Kidney (tissue), 14 donors: ENCODE measurements around the gene FSD1L. TPM values are rescaled to one million over a fixed set of nuclear protein-coding genes. Genes with fewer than 3 reads are reported as not detected.
A peak's percentile ranks its signal among the peaks of the same experiment; 100 is the strongest.

Source experiments
- DNase-seq, 5 donors: peaks; one replicate each; pipeline ENCODE4 v3.0.0-alpha.2; 2013 to 2020
- FAIRE-seq: peaks from 2 replicates; lab custom pipeline; 2012; peaks lifted over from hg19 to GRCh38; lab: Jason Lieb, UNC
- H3K27ac ChIP-seq, 2 donors: one replicate each; pipeline ENCODE4 v1.7.0; 2013; ENCODE audit warnings: low read depth in 2 of 2, low read length in 2 of 2, inconsistent platforms in 1 of 2
- H3K27me3 ChIP-seq: one replicate; pipeline ENCODE4 v1.7.1; 2013; ENCODE audit warnings: low read length, inconsistent platforms; ENCODE audit not compliant: control insufficient read depth, insufficient read depth
- H3K36me3 ChIP-seq, 3 donors: one replicate each; pipeline versions ENCODE4 v1.7.0 to v1.7.1; 2013; ENCODE audit warnings: low read length in 3 of 3, control low read depth in 1 of 3, inconsistent platforms in 1 of 3; ENCODE audit not compliant: insufficient read depth in 3 of 3, control insufficient read depth in 2 of 3
- H3K4me1 ChIP-seq, 3 donors: one replicate each; pipeline versions ENCODE4 v1.7.0 to v1.7.1; 2013; ENCODE audit warnings: low read length in 3 of 3, inconsistent platforms in 1 of 3, low read depth in 1 of 3; ENCODE audit not compliant: control insufficient read depth in 2 of 3, insufficient read depth in 2 of 3
- H3K4me3 ChIP-seq, 3 donors: one replicate each; pipeline versions ENCODE4 v1.7.0 to v1.8.1; 2013; ENCODE audit warnings: low read length in 3 of 3, control low read depth in 1 of 3, inconsistent platforms in 1 of 3
- H3K9ac ChIP-seq, 3 donors: one replicate each; pipeline versions ENCODE4 v1.7.0 to v1.7.1; 2013; ENCODE audit warnings: low read length in 3 of 3, control low read depth in 1 of 3, inconsistent platforms in 1 of 3
- H3K9me3 ChIP-seq, 3 donors: one replicate each; pipeline versions ENCODE4 v1.7.0 to v1.7.1; 2013; ENCODE audit warnings: low read length in 3 of 3, control low read depth in 1 of 3, inconsistent platforms in 1 of 3; ENCODE audit not compliant: control insufficient read depth in 2 of 3, insufficient read depth in 1 of 3
- intact Hi-C: fragments of 100-400 bp; cut with DNase I; formaldehyde crosslinking; loops from one replicate; pipeline ENCODE4 v1.11.1; 2022
- polyA plus RNA-seq: library from polyadenylated mRNA; stranded (reverse); fragments of 350-450 nt; fragmentation: Illumina TruSeq; extraction: RNeasy Lipid Tissue Mini Kit (QIAGEN cat#74804); gene quantifications from one replicate; pipeline ENCODE4 v1.2.3, GENCODE V29; 2014; ENCODE audit warnings: low read depth, low replicate concordance; ENCODE audit not compliant: insufficient read depth
- total RNA-seq: library from RNA; stranded (reverse); fragmentation: NEBNext Ultra II Directional; extraction: Animal tissue kit (Norgen Biotek cat#: 25700); gene quantifications from one replicate; pipeline ENCODE4 v1.2.1, GENCODE V29; 2021
- TF ChIP-seq, protein P1 (sequence below): IDR thresholded peaks from 3 replicates; pipeline ENCODE4 v1.5.1; 2012; ENCODE audit warnings: mild to moderate bottlenecking, moderate library complexity, borderline replicate concordance; ENCODE audit not compliant: insufficient read depth; ENCODE audit errors: extremely low read depth
- donor health status: control.
- donor health status: control.
- donor health status: control.
- donor health status: control.
- donor health status: control.
- donor health status: DM: yes; HTN: yes; CAD: no.
- donor health status: Normal renal cell carcinoma (clear cell type).

Gene FSD1L
- total and polyA plus RNA-seq, 2 donors from 2014 or later = 1.4 to 13.2 TPM

DNA sequence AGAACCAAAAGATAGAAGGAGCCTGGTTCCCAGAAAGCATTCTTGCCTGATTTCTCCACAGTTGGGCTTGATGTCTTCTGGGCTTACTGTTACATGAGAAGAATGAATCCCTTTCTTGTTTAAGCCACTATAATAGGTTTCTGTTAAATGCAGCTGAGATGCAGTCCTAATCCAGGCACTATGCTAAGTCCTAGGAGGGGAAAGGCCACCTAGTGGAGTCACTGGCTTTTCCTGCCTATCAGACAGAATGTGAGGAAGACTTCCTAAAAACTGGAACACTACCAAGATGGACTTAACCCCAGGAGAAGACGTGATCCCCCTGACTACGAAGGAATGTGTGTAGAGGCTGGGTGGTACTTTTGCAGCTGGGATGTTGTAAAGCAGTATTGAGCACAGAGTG lies 34.3 kb upstream of the FSD1L start:
- no peak overlapping the region for H3K4me3 ChIP-seq
- intact Hi-C loops = loop anchor here (10.0 kb wide), 1 partner anchor 239 kb away; no protein-coding TSS in a partner anchor
- no peak for FAIRE-seq
- TF ChIP-seq, protein P1, sequence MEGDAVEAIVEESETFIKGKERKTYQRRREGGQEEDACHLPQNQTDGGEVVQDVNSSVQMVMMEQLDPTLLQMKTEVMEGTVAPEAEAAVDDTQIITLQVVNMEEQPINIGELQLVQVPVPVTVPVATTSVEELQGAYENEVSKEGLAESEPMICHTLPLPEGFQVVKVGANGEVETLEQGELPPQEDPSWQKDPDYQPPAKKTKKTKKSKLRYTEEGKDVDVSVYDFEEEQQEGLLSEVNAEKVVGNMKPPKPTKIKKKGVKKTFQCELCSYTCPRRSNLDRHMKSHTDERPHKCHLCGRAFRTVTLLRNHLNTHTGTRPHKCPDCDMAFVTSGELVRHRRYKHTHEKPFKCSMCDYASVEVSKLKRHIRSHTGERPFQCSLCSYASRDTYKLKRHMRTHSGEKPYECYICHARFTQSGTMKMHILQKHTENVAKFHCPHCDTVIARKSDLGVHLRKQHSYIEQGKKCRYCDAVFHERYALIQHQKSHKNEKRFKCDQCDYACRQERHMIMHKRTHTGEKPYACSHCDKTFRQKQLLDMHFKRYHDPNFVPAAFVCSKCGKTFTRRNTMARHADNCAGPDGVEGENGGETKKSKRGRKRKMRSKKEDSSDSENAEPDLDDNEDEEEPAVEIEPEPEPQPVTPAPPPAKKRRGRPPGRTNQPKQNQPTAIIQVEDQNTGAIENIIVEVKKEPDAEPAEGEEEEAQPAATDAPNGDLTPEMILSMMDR = no peak
- DNase-seq = peak in 3 of 5 donors; percentile 25 to 57 (median 40)
- H3K36me3 ChIP-seq = no peaks in the 10 kb centered on the region
- no peak overlapping the region for H3K9ac ChIP-seq
- H3K27me3 ChIP-seq = no peaks in the 10 kb centered on the region
- H3K9me3 ChIP-seq = peaks cover 0 to 9% (median 5%) of the 10 kb centered on the region in 3 donors
- H3K4me1 ChIP-seq = peaks cover 0 to 2% (median 0%) of the 10 kb centered on the region in 3 donors
- H3K27ac ChIP-seq = no peak overlapping the region

DNA sequence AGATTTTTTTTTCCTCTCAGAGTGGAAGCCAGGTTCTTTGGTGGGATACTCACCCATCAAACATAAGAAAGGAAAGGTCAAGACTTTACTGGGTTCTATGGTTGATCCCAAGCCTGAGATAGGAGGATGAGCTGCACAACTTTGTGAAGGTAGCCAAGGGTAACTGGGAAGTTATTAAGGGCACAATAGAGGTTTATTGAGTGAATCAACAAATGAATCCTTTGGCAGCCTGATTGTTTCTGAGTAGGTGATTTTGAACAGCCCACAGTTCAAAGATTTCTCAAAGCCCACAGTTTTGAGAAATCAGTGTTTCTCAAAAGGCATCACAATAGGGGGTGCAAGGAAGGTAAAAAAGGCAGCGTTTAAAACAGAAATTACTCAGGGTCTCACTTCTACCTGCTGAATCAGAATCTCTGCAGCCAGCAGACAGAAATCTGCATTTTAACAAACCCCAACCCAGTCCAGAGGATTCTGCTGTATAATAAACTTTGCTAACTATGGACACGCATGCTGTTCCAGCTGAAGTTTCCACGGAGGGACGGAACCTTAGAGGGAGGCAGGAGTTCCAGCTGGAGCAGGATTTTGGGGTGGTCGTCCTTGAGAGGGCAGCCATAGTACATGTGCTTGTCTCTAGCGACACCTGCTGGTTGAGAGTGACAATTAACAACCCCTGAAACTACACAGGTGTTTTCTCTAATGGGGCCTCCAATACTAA lies 32.7 kb upstream of the FSD1L start:
- Histone ChIP-seq H3K9me3 (peaks cover 0 to 5% (median 5%) of the 10 kb centered on the region in 3 donors), H3K27ac (no peak overlapping the region), H3K27me3 (no peaks in the 10 kb centered on the region), H3K9ac (no peak overlapping the region), H3K4me1 (peaks cover 0 to 2% (median 0%) of the 10 kb centered on the region in 3 donors), H3K4me3 (no peak overlapping the region), H3K36me3 (no peaks in the 10 kb centered on the region)
- FAIRE-seq (no peak), DNase-seq (peak in 4 of 5 donors; percentile 76 to 90 (median 82))
- TF ChIP-seq, protein P1 = peak; percentile 80
- intact Hi-C loops = loop anchor here (10.0 kb wide), 1 partner anchor 240 kb away; no protein-coding TSS in a partner anchor

DNA sequence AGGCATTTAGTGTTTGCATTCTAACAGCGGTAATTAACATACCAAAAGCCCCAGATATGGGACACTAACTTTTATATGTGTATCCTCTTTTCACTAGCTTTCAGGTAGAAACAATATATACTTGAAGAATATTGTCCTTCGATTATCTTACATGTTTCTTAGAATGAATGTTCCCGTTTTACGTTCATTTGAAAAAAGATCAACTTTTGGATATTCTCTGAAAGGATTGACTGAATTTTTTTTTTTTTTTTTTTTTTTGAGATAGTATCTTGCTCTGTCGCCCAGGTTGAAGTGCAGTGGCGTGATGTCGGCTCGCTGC lies 32.2 kb upstream of the FSD1L start:
- intact Hi-C loops = loop anchor here (10.0 kb wide), 1 partner anchor 241 kb away; no protein-coding TSS in a partner anchor
- no peak overlapping the region for H3K27ac ChIP-seq
- FAIRE-seq = no peak

More for the DNA sequence above, 32.2 kb upstream of the FSD1L start:
- DNase-seq = no peak
- peaks cover 0 to 5% (median 5%) of the 10 kb centered on the region in 3 donors for H3K9me3 ChIP-seq
- H3K36me3 ChIP-seq = no peaks in the 10 kb centered on the region
- H3K4me1 ChIP-seq = peaks cover 0 to 2% (median 0%) of the 10 kb centered on the region in 3 donors
- no peak overlapping the region for H3K9ac ChIP-seq
- TF ChIP-seq, protein P1 = no peak
- H3K4me3 ChIP-seq = no peak overlapping the region
- H3K27me3 ChIP-seq = no peaks in the 10 kb centered on the region
